Keratinocyte (primary cell): ENCODE measurements around the gene SAMD14. TPM values are rescaled to one million over a fixed set of nuclear protein-coding genes. Genes with fewer than 3 reads are reported as not detected.

Source experiments
- DNase-seq: peaks from one replicate; pipeline ENCODE4 v3.0.0-alpha.2; 2011; ENCODE audit warnings: low read depth, missing footprints, low spot score
- FAIRE-seq: peaks from 2 replicates; lab custom pipeline; 2011; peaks lifted over from hg19 to GRCh38; lab: Jason Lieb, UNC
- H2AFZ ChIP-seq: 2 replicates; pipeline ENCODE4 v1.6.0; 2012; ENCODE audit warnings: low read length, control low read depth, inconsistent platforms; ENCODE audit not compliant: control insufficient read depth
- H3K27ac ChIP-seq: 2 replicates; pipeline ENCODE4 v1.5.1; 2011; ENCODE audit warnings: low read length; ENCODE audit not compliant: control insufficient read depth, insufficient read depth
- H3K27me3 ChIP-seq: 3 replicates; pipeline ENCODE4 v1.6.0; 2011; ENCODE audit warnings: low read length; ENCODE audit not compliant: control insufficient read depth, insufficient read depth; ENCODE audit errors: extremely low read depth
- H3K36me3 ChIP-seq, 2 experiments: 2 replicates in 1 of 2; 3 replicates in 1 of 2; pipeline ENCODE4 v1.5.1; 2011; ENCODE audit warnings: low read length in 2 of 2, mild to moderate bottlenecking in 1 of 2; ENCODE audit not compliant: control insufficient read depth in 2 of 2, insufficient read depth in 2 of 2; ENCODE audit errors: extremely low read depth in 1 of 2
- H3K4me1 ChIP-seq: 3 replicates; pipeline ENCODE4 v1.5.1; 2011; ENCODE audit warnings: low read length; ENCODE audit not compliant: control insufficient read depth, insufficient read depth; ENCODE audit errors: extremely low read depth
- H3K4me2 ChIP-seq: 3 replicates; pipeline ENCODE4 v1.6.0; 2011; ENCODE audit warnings: low read depth, low read length; ENCODE audit not compliant: control insufficient read depth, insufficient read depth; ENCODE audit errors: extremely low read depth
- H3K4me3 ChIP-seq, 3 experiments: fragments of 200-600 bp in 1 of 3; sonication (generic) in 1 of 3; 2 replicates in 2 of 3; 3 replicates in 1 of 3; pipeline ENCODE4 v1.5.1; 2011 to 2016; ENCODE audit warnings: low read length in 3 of 3, mild to moderate bottlenecking in 3 of 3, control low read depth in 2 of 3, inconsistent platforms in 1 of 3, low read depth in 1 of 3, mixed read lengths in 1 of 3, mixed run types in 1 of 3, moderate library complexity in 1 of 3; ENCODE audit not compliant: control insufficient read depth in 2 of 3, insufficient read depth in 2 of 3; ENCODE audit errors: extremely low read depth in 1 of 3
- H3K79me2 ChIP-seq: 2 replicates; pipeline ENCODE4 v1.6.0; 2012; ENCODE audit warnings: low read length; ENCODE audit not compliant: control insufficient read depth, insufficient read depth
- H3K9ac ChIP-seq: 3 replicates; pipeline ENCODE4 v1.6.0; 2011; ENCODE audit warnings: low read length; ENCODE audit not compliant: control insufficient read depth, insufficient read depth; ENCODE audit errors: extremely low read depth
- H3K9me1 ChIP-seq: 3 replicates; pipeline ENCODE4 v1.6.0; 2011; ENCODE audit warnings: low read length; ENCODE audit not compliant: control insufficient read depth, insufficient read depth; ENCODE audit errors: extremely low read depth
- H3K9me3 ChIP-seq: 2 replicates; pipeline ENCODE4 v1.5.1; 2012; ENCODE audit warnings: low read depth, low read length; ENCODE audit not compliant: control insufficient read depth
- H4K20me1 ChIP-seq: 3 replicates; pipeline ENCODE4 v1.6.0; 2011; ENCODE audit warnings: low read length; ENCODE audit not compliant: control insufficient read depth, insufficient read depth; ENCODE audit errors: extremely low read depth
- CTCF ChIP-seq, 3 experiments: IDR thresholded peaks in 1 of 3; conservative IDR thresholded peaks in 1 of 3; optimal IDR thresholded peaks in 1 of 3; 2 replicates in 2 of 3; 3 replicates in 1 of 3; pipeline versions ENCODE3 to v1.5.1; 2011; ENCODE audit warnings: low read length in 3 of 3, mild to moderate bottlenecking in 3 of 3, moderate library complexity in 2 of 3, control low read depth in 1 of 3, inconsistent platforms in 1 of 3; ENCODE audit not compliant: insufficient read depth in 2 of 3; ENCODE audit errors: extremely low read depth in 1 of 3
- EZH2 ChIP-seq: IDR thresholded peaks from one replicate; pipeline ENCODE4 v1.6.1; 2012; ENCODE audit warnings: inconsistent platforms, mild to moderate bottlenecking, low read length, moderate library complexity
- dilution Hi-C: fragments of 300-500 bp; cut with MboI; formaldehyde crosslinking; loops from one replicate; pipeline ENCODE4 v1.7.0; 2020; ENCODE audit warnings: low sequenced_read_pairs; ENCODE audit not compliant: extremely low pct_ligation_motif_present
- polyA plus RNA-seq, 5 experiments: library from polyadenylated mRNA; depleted of rRNA in 3 of 5; stranded (reverse) in 3 of 5; stranded (forward) in 1 of 5; unstranded in 1 of 5; fragments of >200 nt; gene quantifications; 1 replicate in 1 of 5; 2 replicates in 3 of 5; 3 replicates in 1 of 5; pipeline versions ENCODE4 v1.2.1 to v1.2.3, GENCODE V29; 2011 to 2012; ENCODE audit warnings: missing spikeins in 2 of 5, low read depth in 1 of 5, low replicate concordance in 1 of 5

SAMD14 gene
- polyA plus RNA-seq, 1 donor (not counting 4 experiments of a cell fraction or from before 2014, with no cell fraction given) = not detected

- no peak for FAIRE-seq
- Histone ChIP-seq H4K20me1 (peaks cover 10% of the 10 kb centered on the region), H3K4me3 (no peak overlapping the region), H3K27ac (no peak overlapping the region), H3K79me2 (peaks cover 23% of the 10 kb centered on the region), H3K4me1 (peaks cover 42% of the 10 kb centered on the region), H3K9me3 (no peaks in the 10 kb centered on the region), H3K27me3 (no peaks in the 10 kb centered on the region), H3K9me1 (no peaks in the 10 kb centered on the region), H2AFZ (no peak overlapping the region), H3K36me3 (peaks cover 0 to 4% of the 10 kb centered on the region in 2 experiments), H3K4me2 (no peak overlapping the region), H3K9ac (no peak overlapping the region)
- dilution Hi-C loops = no loop called here
- no peak for DNase-seq
- TF ChIP-seq EZH2 (no peak), CTCF (optimal IDR thresholded peaks at IDR 0.05 in 1 of 3, IDR thresholded peaks at IDR 0.05 in 1 of 3, conservative IDR thresholded peaks at IDR 0.05 in 1 of 3; ENCODE audit: extremely low read depth in 1 of 3, insufficient read depth in 2 of 3, low read length in 3 of 3) (no peak)
Measured at GRCh38 chr17:50152736-50153135, 22.8 kb upstream of the SAMD14 start.

- dilution Hi-C loops = no loop called here
- peak overlapping the region; percentile 38 for H3K27ac ChIP-seq
- FAIRE-seq (peak; percentile 82), DNase-seq (no peak)
- peak overlapping the region; percentile 58 for H2AFZ ChIP-seq
- H3K4me2 ChIP-seq = peak overlapping the region; percentile 92
- H3K9ac ChIP-seq = peak overlapping the region; percentile 51
- H3K9me1 ChIP-seq = no peaks in the 10 kb centered on the region
- H3K36me3 ChIP-seq = peaks cover 0 to 4% of the 10 kb centered on the region in 2 experiments
- peak overlapping the region; percentile 64 to 70 (median 65) for H3K4me3 ChIP-seq
- peaks cover 16% of the 10 kb centered on the region for H4K20me1 ChIP-seq
- TF ChIP-seq EZH2 (no peak), CTCF (optimal IDR thresholded peaks at IDR 0.05 in 1 of 3, IDR thresholded peaks at IDR 0.05 in 1 of 3, conservative IDR thresholded peaks at IDR 0.05 in 1 of 3; ENCODE audit: extremely low read depth in 1 of 3, insufficient read depth in 2 of 3, low read length in 3 of 3) (no peak)
- H3K27me3 ChIP-seq = no peaks in the 10 kb centered on the region
- H3K9me3 ChIP-seq = no peaks in the 10 kb centered on the region
- H3K79me2 ChIP-seq = peaks cover 29% of the 10 kb centered on the region
- peaks cover 49% of the 10 kb centered on the region for H3K4me1 ChIP-seq
Measured at GRCh38 chr17:50151937-50152547, 22.1 kb upstream of the SAMD14 start.
